H1 (cell line): Measurements from ENCODE around the gene IRAG1. TPM values are rescaled to one million over a fixed set of nuclear protein-coding genes. Genes with fewer than 3 reads are reported as not detected.

ENCODE experiments used
- polyA plus RNA-seq, 7 experiments: library from polyadenylated mRNA; depleted of rRNA in 3 of 7; stranded (reverse) in 5 of 7; unstranded in 2 of 7; fragments of >200 nt in 5 of 7; fragments of 200-250 nt in 2 of 7; gene quantifications; 1 replicate in 5 of 7; 2 replicates in 1 of 7; 4 replicates in 1 of 7; pipeline versions ENCODE4 v1.2.1 to v1.2.3, GENCODE V29; 2011 to 2013; ENCODE audit warnings: missing spikeins in 2 of 7, mixed read lengths in 2 of 7
- total RNA-seq: library from RNA; stranded (reverse); fragmentation: NEBNext Ultra II Directional; extraction: Animal tissue kit (Norgen Biotek cat#: 25700); gene quantifications from 2 replicates; pipeline ENCODE4 v1.2.1, GENCODE V29; 2021
- TF ChIP-seq, protein P1 (sequence below): fragments of 300-600 bp; sonication (generic); IDR thresholded peaks from 2 replicates; pipeline ENCODE4 v1.7.1; 2012; ENCODE audit warnings: low read length, moderate library complexity, mild to moderate bottlenecking, inconsistent platforms; ENCODE audit not compliant: insufficient replicate concordance

Gene IRAG1
- total and polyA plus RNA-seq, 2 of the 8 experiments (the other 6 are each of a cell fraction or from before 2014, with no cell fraction given) = 1.8 to 2.7 TPM

GRCh38 chr11:10657308-10658271, 36.0 kb downstream of the IRAG1 start (continued):
- TF ChIP-seq, protein P1, sequence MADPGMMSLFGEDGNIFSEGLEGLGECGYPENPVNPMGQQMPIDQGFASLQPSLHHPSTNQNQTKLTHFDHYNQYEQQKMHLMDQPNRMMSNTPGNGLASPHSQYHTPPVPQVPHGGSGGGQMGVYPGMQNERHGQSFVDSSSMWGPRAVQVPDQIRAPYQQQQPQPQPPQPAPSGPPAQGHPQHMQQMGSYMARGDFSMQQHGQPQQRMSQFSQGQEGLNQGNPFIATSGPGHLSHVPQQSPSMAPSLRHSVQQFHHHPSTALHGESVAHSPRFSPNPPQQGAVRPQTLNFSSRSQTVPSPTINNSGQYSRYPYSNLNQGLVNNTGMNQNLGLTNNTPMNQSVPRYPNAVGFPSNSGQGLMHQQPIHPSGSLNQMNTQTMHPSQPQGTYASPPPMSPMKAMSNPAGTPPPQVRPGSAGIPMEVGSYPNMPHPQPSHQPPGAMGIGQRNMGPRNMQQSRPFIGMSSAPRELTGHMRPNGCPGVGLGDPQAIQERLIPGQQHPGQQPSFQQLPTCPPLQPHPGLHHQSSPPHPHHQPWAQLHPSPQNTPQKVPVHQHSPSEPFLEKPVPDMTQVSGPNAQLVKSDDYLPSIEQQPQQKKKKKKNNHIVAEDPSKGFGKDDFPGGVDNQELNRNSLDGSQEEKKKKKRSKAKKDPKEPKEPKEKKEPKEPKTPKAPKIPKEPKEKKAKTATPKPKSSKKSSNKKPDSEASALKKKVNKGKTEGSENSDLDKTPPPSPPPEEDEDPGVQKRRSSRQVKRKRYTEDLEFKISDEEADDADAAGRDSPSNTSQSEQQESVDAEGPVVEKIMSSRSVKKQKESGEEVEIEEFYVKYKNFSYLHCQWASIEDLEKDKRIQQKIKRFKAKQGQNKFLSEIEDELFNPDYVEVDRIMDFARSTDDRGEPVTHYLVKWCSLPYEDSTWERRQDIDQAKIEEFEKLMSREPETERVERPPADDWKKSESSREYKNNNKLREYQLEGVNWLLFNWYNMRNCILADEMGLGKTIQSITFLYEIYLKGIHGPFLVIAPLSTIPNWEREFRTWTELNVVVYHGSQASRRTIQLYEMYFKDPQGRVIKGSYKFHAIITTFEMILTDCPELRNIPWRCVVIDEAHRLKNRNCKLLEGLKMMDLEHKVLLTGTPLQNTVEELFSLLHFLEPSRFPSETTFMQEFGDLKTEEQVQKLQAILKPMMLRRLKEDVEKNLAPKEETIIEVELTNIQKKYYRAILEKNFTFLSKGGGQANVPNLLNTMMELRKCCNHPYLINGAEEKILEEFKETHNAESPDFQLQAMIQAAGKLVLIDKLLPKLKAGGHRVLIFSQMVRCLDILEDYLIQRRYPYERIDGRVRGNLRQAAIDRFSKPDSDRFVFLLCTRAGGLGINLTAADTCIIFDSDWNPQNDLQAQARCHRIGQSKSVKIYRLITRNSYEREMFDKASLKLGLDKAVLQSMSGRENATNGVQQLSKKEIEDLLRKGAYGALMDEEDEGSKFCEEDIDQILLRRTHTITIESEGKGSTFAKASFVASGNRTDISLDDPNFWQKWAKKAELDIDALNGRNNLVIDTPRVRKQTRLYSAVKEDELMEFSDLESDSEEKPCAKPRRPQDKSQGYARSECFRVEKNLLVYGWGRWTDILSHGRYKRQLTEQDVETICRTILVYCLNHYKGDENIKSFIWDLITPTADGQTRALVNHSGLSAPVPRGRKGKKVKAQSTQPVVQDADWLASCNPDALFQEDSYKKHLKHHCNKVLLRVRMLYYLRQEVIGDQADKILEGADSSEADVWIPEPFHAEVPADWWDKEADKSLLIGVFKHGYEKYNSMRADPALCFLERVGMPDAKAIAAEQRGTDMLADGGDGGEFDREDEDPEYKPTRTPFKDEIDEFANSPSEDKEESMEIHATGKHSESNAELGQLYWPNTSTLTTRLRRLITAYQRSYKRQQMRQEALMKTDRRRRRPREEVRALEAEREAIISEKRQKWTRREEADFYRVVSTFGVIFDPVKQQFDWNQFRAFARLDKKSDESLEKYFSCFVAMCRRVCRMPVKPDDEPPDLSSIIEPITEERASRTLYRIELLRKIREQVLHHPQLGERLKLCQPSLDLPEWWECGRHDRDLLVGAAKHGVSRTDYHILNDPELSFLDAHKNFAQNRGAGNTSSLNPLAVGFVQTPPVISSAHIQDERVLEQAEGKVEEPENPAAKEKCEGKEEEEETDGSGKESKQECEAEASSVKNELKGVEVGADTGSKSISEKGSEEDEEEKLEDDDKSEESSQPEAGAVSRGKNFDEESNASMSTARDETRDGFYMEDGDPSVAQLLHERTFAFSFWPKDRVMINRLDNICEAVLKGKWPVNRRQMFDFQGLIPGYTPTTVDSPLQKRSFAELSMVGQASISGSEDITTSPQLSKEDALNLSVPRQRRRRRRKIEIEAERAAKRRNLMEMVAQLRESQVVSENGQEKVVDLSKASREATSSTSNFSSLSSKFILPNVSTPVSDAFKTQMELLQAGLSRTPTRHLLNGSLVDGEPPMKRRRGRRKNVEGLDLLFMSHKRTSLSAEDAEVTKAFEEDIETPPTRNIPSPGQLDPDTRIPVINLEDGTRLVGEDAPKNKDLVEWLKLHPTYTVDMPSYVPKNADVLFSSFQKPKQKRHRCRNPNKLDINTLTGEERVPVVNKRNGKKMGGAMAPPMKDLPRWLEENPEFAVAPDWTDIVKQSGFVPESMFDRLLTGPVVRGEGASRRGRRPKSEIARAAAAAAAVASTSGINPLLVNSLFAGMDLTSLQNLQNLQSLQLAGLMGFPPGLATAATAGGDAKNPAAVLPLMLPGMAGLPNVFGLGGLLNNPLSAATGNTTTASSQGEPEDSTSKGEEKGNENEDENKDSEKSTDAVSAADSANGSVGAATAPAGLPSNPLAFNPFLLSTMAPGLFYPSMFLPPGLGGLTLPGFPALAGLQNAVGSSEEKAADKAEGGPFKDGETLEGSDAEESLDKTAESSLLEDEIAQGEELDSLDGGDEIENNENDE = no peak
